ENCODE results near the gene KCNJ1. TPM values are rescaled to one million over a fixed set of nuclear protein-coding genes. Genes with fewer than 3 reads are reported as not detected.

The KCNJ1 gene
- total and polyA plus RNA-seq, 10 donors: 0.02 to 0.09 (median 0.03) TPM; not detected in 7

GRCh38 chr11:128884054-128884453, 17.0 kb upstream of the KCNJ1 start:
- no peak overlapping the region for H3K4me3 ChIP-seq
- no peak for TF ChIP-seq POLR2A (IDR thresholded peaks at IDR 0.05)
- TF ChIP-seq POLR2AphosphoS5 (IDR thresholded peaks at IDR 0.05): no peak
- TF ChIP-seq CTCF (IDR thresholded peaks at IDR 0.05 in 8 of 11, conservative IDR thresholded peaks at IDR 0.05 in 3 of 11): no peak
- no peaks in the 10 kb centered on the region for H3K36me3 ChIP-seq
- intact Hi-C loops (cut with DNase I; ENCODE audit: low total_unique reads): loop anchor here (2.0 kb wide), 1 partner anchor 73 kb away; no protein-coding TSS in a partner anchor
- no peak for DNase-seq
- H3K27me3 ChIP-seq (replicated peaks in 1 of 7): peaks cover 0 to 81% (median 0%) of the 10 kb centered on the region in 7 donors
- peaks cover 0 to 18% (median 0%) of the 10 kb centered on the region in 6 donors for H3K4me1 ChIP-seq
- H3K27ac ChIP-seq: no peak overlapping the region
- 21 to 33% (median 27%) methylated on average over 4 of the region's 4 CpGs for WGBS, 5 donors
- no peaks in the 10 kb centered on the region for H3K9me3 ChIP-seq

GRCh38 chr11:128882451-128882850, 15.4 kb upstream of the KCNJ1 start:
- Histone ChIP-seq H3K4me3 (no peak overlapping the region), H3K27me3 (replicated peaks in 1 of 7) (peaks cover 0 to 82% (median 0%) of the 10 kb centered on the region in 7 donors), H3K27ac (no peak overlapping the region), H3K4me1 (peaks cover 0 to 18% (median 0%) of the 10 kb centered on the region in 6 donors), H3K9me3 (no peaks in the 10 kb centered on the region), H3K36me3 (no peaks in the 10 kb centered on the region)
- no peak for TF ChIP-seq CTCF (IDR thresholded peaks at IDR 0.05 in 8 of 11, conservative IDR thresholded peaks at IDR 0.05 in 3 of 11)
- TF ChIP-seq POLR2A (IDR thresholded peaks at IDR 0.05): no peak
- no peak for TF ChIP-seq POLR2AphosphoS5 (IDR thresholded peaks at IDR 0.05)
- DNase-seq: no peak
- WGBS, 5 donors: 70 to 87% (median 82%) methylated on average over 5 of the region's 5 CpGs
- intact Hi-C loops (cut with DNase I; ENCODE audit: low total_unique reads): no loop called here

- peaks cover 0 to 76% (median 0%) of the 10 kb centered on the region in 7 donors for H3K27me3 ChIP-seq (replicated peaks in 1 of 7)
These were observed 14.1 kb upstream of the KCNJ1 start for GRCh38 chr11:128881221-128881620.

GRCh38 chr11:128879817-128880216, 12.7 kb upstream of the KCNJ1 start:
- Histone ChIP-seq H3K27me3 (replicated peaks in 1 of 7) (peaks cover 0 to 62% (median 0%) of the 10 kb centered on the region in 7 donors), H3K4me3 (no peak overlapping the region), H3K9me3 (no peaks in the 10 kb centered on the region), H3K36me3 (no peaks in the 10 kb centered on the region), H3K4me1 (peaks cover 0 to 6% (median 0%) of the 10 kb centered on the region in 6 donors), H3K27ac (no peak overlapping the region)
- intact Hi-C loops (cut with DNase I; ENCODE audit: low total_unique reads): no loop called here
- 82 to 94% (median 88%) methylated on average over 11 to 12 of the region's 12 CpGs for WGBS, 5 donors
- TF ChIP-seq CTCF (IDR thresholded peaks at IDR 0.05 in 8 of 11, conservative IDR thresholded peaks at IDR 0.05 in 3 of 11) (no peak), POLR2AphosphoS5 (IDR thresholded peaks at IDR 0.05) (no peak), POLR2A (IDR thresholded peaks at IDR 0.05) (no peak)
- DNase-seq: no peak

More at GRCh38 chr11:128881221-128881620, 14.1 kb upstream of the KCNJ1 start:
- TF ChIP-seq POLR2A (IDR thresholded peaks at IDR 0.05) (no peak), CTCF (IDR thresholded peaks at IDR 0.05 in 8 of 11, conservative IDR thresholded peaks at IDR 0.05 in 3 of 11) (no peak), POLR2AphosphoS5 (IDR thresholded peaks at IDR 0.05) (no peak)
- no peaks in the 10 kb centered on the region for H3K9me3 ChIP-seq
- no peak for DNase-seq
- intact Hi-C loops (cut with DNase I; ENCODE audit: low total_unique reads): no loop called here
- no peak overlapping the region for H3K27ac ChIP-seq
- H3K4me1 ChIP-seq: peaks cover 0 to 9% (median 0%) of the 10 kb centered on the region in 6 donors
- no peaks in the 10 kb centered on the region for H3K36me3 ChIP-seq
- no peak overlapping the region for H3K4me3 ChIP-seq
- WGBS, 5 donors: 79 to 91% (median 86%) methylated on average over 8 of the region's 8 CpGs
